ENCODE results near the gene COL12A1. TPM values are rescaled to one million over a fixed set of nuclear protein-coding genes. Genes with fewer than 3 reads are reported as not detected.

Gene COL12A1
- total RNA-seq, 1 donor, result 1,591 TPM

GRCh38 chr6:75220357-75220756, 14.5 kb upstream of the COL12A1 start:
- TF ChIP-seq CTCF (IDR thresholded peaks at IDR 0.05; ENCODE audit: extremely low read depth, low read depth, low read length), result no peak
- DNase-seq (ENCODE audit: insufficient read length, low spot score, missing footprints), result no peak
- Histone ChIP-seq H3K4me1 (ENCODE audit: insufficient read depth, low read length) (peaks cover 14% of the 10 kb centered on the region), H3K79me2 (ENCODE audit: insufficient read depth, low read length) (no peaks in the 10 kb centered on the region), H4K20me1 (ENCODE audit: insufficient read depth, low read length) (no peaks in the 10 kb centered on the region), H3K4me2 (ENCODE audit: insufficient read depth, low read length) (no peak overlapping the region), H3K27me3 (ENCODE audit: insufficient read depth, low read length) (no peaks in the 10 kb centered on the region), H2AFZ (ENCODE audit: low read length) (no peak overlapping the region), H3K36me3 (ENCODE audit: insufficient read depth, low read length) (no peaks in the 10 kb centered on the region), H3K4me3 (ENCODE audit: insufficient read depth, low read length) (no peak overlapping the region), H3K9me3 (ENCODE audit: low read depth, low read length) (no peaks in the 10 kb centered on the region), H3K27ac (ENCODE audit: low read depth, low read length) (no peak overlapping the region)

GRCh38 chr6:75219263-75219662, 13.4 kb upstream of the COL12A1 start:
- Histone ChIP-seq H3K27me3 (ENCODE audit: insufficient read depth, low read length) (no peaks in the 10 kb centered on the region), H3K4me1 (ENCODE audit: insufficient read depth, low read length) (peaks cover 14% of the 10 kb centered on the region), H3K4me2 (ENCODE audit: insufficient read depth, low read length) (no peak overlapping the region), H3K79me2 (ENCODE audit: insufficient read depth, low read length) (no peaks in the 10 kb centered on the region), H4K20me1 (ENCODE audit: insufficient read depth, low read length) (no peaks in the 10 kb centered on the region), H2AFZ (ENCODE audit: low read length) (no peak overlapping the region), H3K4me3 (ENCODE audit: insufficient read depth, low read length) (no peak overlapping the region), H3K27ac (ENCODE audit: low read depth, low read length) (no peak overlapping the region), H3K36me3 (ENCODE audit: insufficient read depth, low read length) (no peaks in the 10 kb centered on the region), H3K9me3 (ENCODE audit: low read depth, low read length) (no peaks in the 10 kb centered on the region)
- no peak for DNase-seq (ENCODE audit: insufficient read length, low spot score, missing footprints)
- no peak for TF ChIP-seq CTCF (IDR thresholded peaks at IDR 0.05; ENCODE audit: extremely low read depth, low read depth, low read length)

GRCh38 chr6:75217193-75217592, 11.3 kb upstream of the COL12A1 start:
- peak overlapping the region; percentile 50 for H3K4me2 ChIP-seq (ENCODE audit: insufficient read depth, low read length)
- peak overlapping the region; percentile 9 for H3K27ac ChIP-seq (ENCODE audit: low read depth, low read length)

GRCh38 chr6:75215291-75215690, 9.4 kb upstream of the COL12A1 start:
- no peaks in the 10 kb centered on the region for H4K20me1 ChIP-seq (ENCODE audit: insufficient read depth, low read length)
- no peak overlapping the region for H3K4me3 ChIP-seq (ENCODE audit: insufficient read depth, low read length)
- no peaks in the 10 kb centered on the region for H3K79me2 ChIP-seq (ENCODE audit: insufficient read depth, low read length)
- no peaks in the 10 kb centered on the region for H3K36me3 ChIP-seq (ENCODE audit: insufficient read depth, low read length)
- H3K9me3 ChIP-seq (ENCODE audit: low read depth, low read length), result no peaks in the 10 kb centered on the region
- H3K27ac ChIP-seq (ENCODE audit: low read depth, low read length), result no peak overlapping the region
- TF ChIP-seq CTCF (IDR thresholded peaks at IDR 0.05; ENCODE audit: extremely low read depth, low read depth, low read length), result no peak
- H3K4me2 ChIP-seq (ENCODE audit: insufficient read depth, low read length), result no peak overlapping the region
- H3K4me1 ChIP-seq (ENCODE audit: insufficient read depth, low read length), result peaks cover 24% of the 10 kb centered on the region
- no peak for DNase-seq (ENCODE audit: insufficient read length, low spot score, missing footprints)
- H2AFZ ChIP-seq (ENCODE audit: low read length), result no peak overlapping the region
- no peaks in the 10 kb centered on the region for H3K27me3 ChIP-seq (ENCODE audit: insufficient read depth, low read length)

More at GRCh38 chr6:75217193-75217592, 11.3 kb upstream of the COL12A1 start:
- no peak overlapping the region for H2AFZ ChIP-seq (ENCODE audit: low read length)
- H3K36me3 ChIP-seq (ENCODE audit: insufficient read depth, low read length), result no peaks in the 10 kb centered on the region
- TF ChIP-seq CTCF (IDR thresholded peaks at IDR 0.05; ENCODE audit: extremely low read depth, low read depth, low read length), result no peak
- peaks cover 16% of the 10 kb centered on the region for H3K4me1 ChIP-seq (ENCODE audit: insufficient read depth, low read length)
- peak; percentile 43 for DNase-seq (ENCODE audit: insufficient read length, low spot score, missing footprints)
- no peak overlapping the region for H3K4me3 ChIP-seq (ENCODE audit: insufficient read depth, low read length)
- H3K79me2 ChIP-seq (ENCODE audit: insufficient read depth, low read length), result no peaks in the 10 kb centered on the region
- H3K9me3 ChIP-seq (ENCODE audit: low read depth, low read length), result no peaks in the 10 kb centered on the region
- no peaks in the 10 kb centered on the region for H3K27me3 ChIP-seq (ENCODE audit: insufficient read depth, low read length)
- H4K20me1 ChIP-seq (ENCODE audit: insufficient read depth, low read length), result no peaks in the 10 kb centered on the region
